Astrocyte (in vitro differentiated cells and primary cell): ENCODE results near the gene XXYLT1. TPM values are rescaled to one million over a fixed set of nuclear protein-coding genes. Genes with fewer than 3 reads are reported as not detected.

ENCODE experiments used
- DNase-seq: peaks from one replicate; pipeline ENCODE4 v3.0.0-alpha.2; 2010; ENCODE audit warnings: low read depth
- FAIRE-seq: peaks from 2 replicates; lab custom pipeline; 2011; peaks lifted over from hg19 to GRCh38; lab: Jason Lieb, UNC
- H2AFZ ChIP-seq: 2 replicates; pipeline ENCODE4 v1.6.0; 2012; ENCODE audit warnings: low read depth, low read length, inconsistent platforms
- H3K27ac ChIP-seq: 2 replicates; pipeline ENCODE4 v1.5.1; 2011; ENCODE audit warnings: low read depth, low read length, inconsistent platforms
- H3K27me3 ChIP-seq: 2 replicates; pipeline ENCODE4 v1.6.0; 2011; ENCODE audit warnings: low read length, inconsistent platforms; ENCODE audit not compliant: insufficient read depth
- H3K36me3 ChIP-seq: 2 replicates; pipeline ENCODE4 v1.5.1; 2011; ENCODE audit warnings: low read length, inconsistent platforms; ENCODE audit not compliant: insufficient read depth
- H3K4me1 ChIP-seq: 2 replicates; pipeline ENCODE4 v1.5.1; 2011; ENCODE audit warnings: low read length, inconsistent platforms; ENCODE audit not compliant: insufficient read depth
- H3K4me2 ChIP-seq: 2 replicates; pipeline ENCODE4 v1.6.0; 2012; ENCODE audit warnings: low read length, inconsistent platforms
- H3K4me3 ChIP-seq: 2 replicates; pipeline ENCODE4 v1.5.1; 2011; ENCODE audit warnings: low read depth, mild to moderate bottlenecking, low read length, inconsistent platforms; ENCODE audit not compliant: insufficient read depth
- H3K79me2 ChIP-seq: 2 replicates; pipeline ENCODE4 v1.6.0; 2012; ENCODE audit warnings: mild to moderate bottlenecking, low read length, inconsistent platforms; ENCODE audit not compliant: insufficient read depth
- H3K9ac ChIP-seq: 2 replicates; pipeline ENCODE4 v1.6.0; 2012; ENCODE audit warnings: mild to moderate bottlenecking, low read length, inconsistent platforms
- H3K9me3 ChIP-seq: 2 replicates; pipeline ENCODE4 v1.5.1; 2012; ENCODE audit warnings: low read depth, mild to moderate bottlenecking, low read length, inconsistent platforms; ENCODE audit not compliant: insufficient read depth
- H4K20me1 ChIP-seq: 2 replicates; pipeline ENCODE4 v1.6.0; 2012; ENCODE audit warnings: low read length, inconsistent platforms; ENCODE audit not compliant: insufficient read depth
- H3K27ac Mint-ChIP-seq: one replicate; pipeline ENCODE4 v1.8.0; 2021; ENCODE audit warnings: mild to moderate bottlenecking, mixed read lengths; ENCODE audit not compliant: unreplicated experiment
- H3K27me3 Mint-ChIP-seq: one replicate; pipeline ENCODE4 v1.8.0; 2021; ENCODE audit warnings: low read depth, mixed read lengths; ENCODE audit not compliant: unreplicated experiment
- H3K36me3 Mint-ChIP-seq: one replicate; pipeline ENCODE4 v1.8.0; 2021; ENCODE audit warnings: low read depth, mixed read lengths; ENCODE audit not compliant: unreplicated experiment
- H3K4me1 Mint-ChIP-seq: one replicate; pipeline ENCODE4 v1.8.0; 2021; ENCODE audit warnings: low read depth, mixed read lengths; ENCODE audit not compliant: unreplicated experiment
- H3K4me3 Mint-ChIP-seq: one replicate; pipeline ENCODE4 v1.8.0; 2021; ENCODE audit warnings: mild to moderate bottlenecking, moderate library complexity, mixed read lengths; ENCODE audit not compliant: unreplicated experiment
- H3K9me3 Mint-ChIP-seq: one replicate; pipeline ENCODE4 v1.8.0; 2021; ENCODE audit warnings: mild to moderate bottlenecking, mixed read lengths; ENCODE audit not compliant: unreplicated experiment
- CTCF ChIP-seq: IDR thresholded peaks from 2 replicates; pipeline ENCODE4 v1.5.1; 2011; ENCODE audit warnings: low read depth, mild to moderate bottlenecking, inconsistent platforms, low read length, moderate library complexity; ENCODE audit not compliant: insufficient read depth
- EZH2 ChIP-seq: IDR thresholded peaks from 2 replicates; pipeline ENCODE4 v1.6.1; 2012; ENCODE audit warnings: mild to moderate bottlenecking, low read length, inconsistent platforms; ENCODE audit not compliant: insufficient read depth
- total RNA-seq: library from RNA; stranded (reverse); gene quantifications from 2 replicates; pipeline ENCODE4 v1.2.1, GENCODE V29; 2021

The XXYLT1 gene
- total RNA-seq, 1 donor from 2014 or later: 26.2 TPM

- Histone ChIP-seq H3K9me3 (no peaks in the 10 kb centered on the region), H3K27me3 (no peaks in the 10 kb centered on the region), H4K20me1 (no peaks in the 10 kb centered on the region), H3K27ac (no peak overlapping the region), H3K79me2 (no peaks in the 10 kb centered on the region), H3K4me2 (no peak overlapping the region), H3K9ac (no peak overlapping the region), H3K4me1 (peaks cover 4% of the 10 kb centered on the region), H2AFZ (no peak overlapping the region), H3K4me3 (no peak overlapping the region), H3K36me3 (no peaks in the 10 kb centered on the region)
- Mint-ChIP-seq H3K9me3 (no peaks in the 10 kb centered on the region), H3K4me3 (no peak overlapping the region), H3K27ac (no peak overlapping the region), H3K36me3 (no peaks in the 10 kb centered on the region), H3K27me3 (no peaks in the 10 kb centered on the region), H3K4me1 (no peaks in the 10 kb centered on the region)
- TF ChIP-seq EZH2: no peak
- no peak for TF ChIP-seq CTCF
- DNase-seq: no peak
- no peak for FAIRE-seq
These were observed 159.6 kb downstream of the XXYLT1 start for GRCh38 chr3:195111319-195111705.

- Mint-ChIP-seq H3K4me1 (no peaks in the 10 kb centered on the region), H3K27me3 (no peaks in the 10 kb centered on the region), H3K4me3 (no peak overlapping the region), H3K9me3 (no peaks in the 10 kb centered on the region), H3K36me3 (no peaks in the 10 kb centered on the region), H3K27ac (no peak overlapping the region)
- Histone ChIP-seq H3K4me3 (no peak overlapping the region), H3K9me3 (no peaks in the 10 kb centered on the region), H3K27me3 (no peaks in the 10 kb centered on the region), H3K79me2 (no peaks in the 10 kb centered on the region), H3K27ac (no peak overlapping the region), H3K9ac (no peak overlapping the region), H2AFZ (no peak overlapping the region), H3K4me1 (peaks cover 6% of the 10 kb centered on the region), H4K20me1 (no peaks in the 10 kb centered on the region), H3K4me2 (no peak overlapping the region), H3K36me3 (no peaks in the 10 kb centered on the region)
- TF ChIP-seq CTCF (no peak), EZH2 (no peak)
- FAIRE-seq (no peak), DNase-seq (no peak)
These were observed 160.2 kb downstream of the XXYLT1 start for GRCh38 chr3:195110647-195111318.

GRCh38 chr3:195109098-195109657 is 161.8 kb downstream of the XXYLT1 start:
- Histone ChIP-seq H4K20me1 (no peaks in the 10 kb centered on the region), H3K4me3 (no peak overlapping the region), H2AFZ (no peak overlapping the region), H3K27ac (no peak overlapping the region), H3K36me3 (no peaks in the 10 kb centered on the region), H3K9me3 (no peaks in the 10 kb centered on the region), H3K4me2 (no peak overlapping the region), H3K27me3 (no peaks in the 10 kb centered on the region), H3K4me1 (peaks cover 10% of the 10 kb centered on the region), H3K79me2 (no peaks in the 10 kb centered on the region), H3K9ac (no peak overlapping the region)
- Mint-ChIP-seq H3K27ac (no peak overlapping the region), H3K36me3 (no peaks in the 10 kb centered on the region), H3K27me3 (no peaks in the 10 kb centered on the region), H3K9me3 (no peaks in the 10 kb centered on the region), H3K4me1 (no peaks in the 10 kb centered on the region), H3K4me3 (no peak overlapping the region)
- no peak for DNase-seq
- FAIRE-seq: no peak
- TF ChIP-seq EZH2: no peak
- no peak for TF ChIP-seq CTCF
